SK-N-SH treated with all-trans-retinoic acid at 6 μM for 48 hours (cell line): ENCODE data around the gene RBM14.

Experiments used
- ARNTL ChIP-seq: fragments of 450-650 bp; formaldehyde crosslinking; IDR thresholded peaks from 2 replicates; pipeline ENCODE4 v1.5.0; 2020; ENCODE audit warnings: low read depth, mild to moderate bottlenecking, moderate library complexity, borderline replicate concordance
- CSDC2 ChIP-seq: fragments of 250-450 bp; sonication (Bioruptor Pico); IDR thresholded peaks from 2 replicates; pipeline ENCODE4 v1.5.0; 2020; ENCODE audit warnings: mild to moderate bottlenecking, moderate library complexity
- GLIS3 ChIP-seq: fragments of 250-450 bp; sonication (Bioruptor Pico); IDR thresholded peaks from 2 replicates; pipeline ENCODE4 v1.5.0; 2020; ENCODE audit warnings: mild to moderate bottlenecking, moderate library complexity
- ISL1 ChIP-seq: fragments of 250-450 bp; sonication (Bioruptor Pico); IDR thresholded peaks from 2 replicates; pipeline ENCODE4 v2.1.2; 2022; ENCODE audit warnings: mild to moderate bottlenecking, moderate library complexity
- RARB ChIP-seq: fragments of 250-450 bp; sonication (Bioruptor Pico); IDR thresholded peaks from 2 replicates; pipeline ENCODE4 v1.8.0; 2021; ENCODE audit warnings: mild to moderate bottlenecking, moderate library complexity
- TCF4 ChIP-seq: fragments of 250-450 bp; sonication (Bioruptor Pico); IDR thresholded peaks from 2 replicates; pipeline ENCODE4 v1.8.0; 2021; ENCODE audit warnings: mild to moderate bottlenecking, moderate library complexity, borderline replicate concordance
- ZC3H10 ChIP-seq: fragments of 250-450 bp; sonication (Bioruptor Pico); IDR thresholded peaks from 2 replicates; pipeline ENCODE4 v1.5.1; 2021; ENCODE audit warnings: mild to moderate bottlenecking, moderate library complexity
- ZFP3 ChIP-seq: fragments of 250-450 bp; sonication (Bioruptor Pico); IDR thresholded peaks from 2 replicates; pipeline ENCODE4 v1.5.0; 2020; ENCODE audit warnings: mild to moderate bottlenecking, moderate library complexity
- ZNF70 ChIP-seq: fragments of 450-650 bp; formaldehyde crosslinking; IDR thresholded peaks from 2 replicates; pipeline ENCODE4 v1.5.0; 2020; ENCODE audit warnings: mild to moderate bottlenecking, moderate library complexity
- ZNF8 ChIP-seq: fragments of 450-650 bp; formaldehyde crosslinking; IDR thresholded peaks from 2 replicates; pipeline ENCODE4 v1.5.0; 2020; ENCODE audit warnings: mild to moderate bottlenecking, moderate library complexity
- TF ChIP-seq, protein P1 (sequence below): fragments of 250-450 bp; sonication (Bioruptor Pico); IDR thresholded peaks from 2 replicates; pipeline ENCODE4 v1.5.1; 2020; ENCODE audit warnings: low read depth, mild to moderate bottlenecking, moderate library complexity
- TF ChIP-seq, protein P2 (sequence below): fragments of 250-450 bp; sonication (Bioruptor Pico); IDR thresholded peaks from 2 replicates; pipeline ENCODE4 v1.5.1; 2021; ENCODE audit warnings: mild to moderate bottlenecking, moderate library complexity
- TF ChIP-seq, protein P3 (sequence below): fragments of 250-450 bp; sonication (Bioruptor Pico); IDR thresholded peaks from 2 replicates; pipeline ENCODE4 v1.5.0; 2020; ENCODE audit warnings: mild to moderate bottlenecking, moderate library complexity
- TF ChIP-seq, protein P4 (sequence below): fragments of 250-450 bp; sonication (Bioruptor Pico); IDR thresholded peaks from 2 replicates; pipeline ENCODE4 v1.8.0; 2021; ENCODE audit warnings: low read depth, mild to moderate bottlenecking, moderate library complexity, borderline replicate concordance

DNA sequence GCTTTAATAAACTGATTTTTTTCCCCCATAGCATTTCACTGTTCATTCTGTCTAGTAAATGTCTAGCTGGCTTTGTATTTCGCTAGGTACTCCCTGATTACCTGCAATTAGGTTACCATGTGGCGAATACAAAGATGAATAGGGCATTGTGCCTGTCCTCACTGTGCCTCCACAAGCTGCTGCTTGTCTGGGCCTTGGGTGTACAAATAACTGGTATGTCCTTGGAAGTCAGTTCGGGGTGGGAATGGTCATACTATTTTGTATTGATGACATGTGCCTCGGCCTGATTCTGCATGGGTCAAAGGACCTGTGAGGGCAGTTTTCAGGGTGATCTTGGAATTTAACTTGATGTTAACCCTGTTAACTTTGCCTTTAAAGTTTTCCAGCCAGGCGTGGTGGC is 33.5 kb downstream of the RBM14 start:
- TF ChIP-seq, protein P1, sequence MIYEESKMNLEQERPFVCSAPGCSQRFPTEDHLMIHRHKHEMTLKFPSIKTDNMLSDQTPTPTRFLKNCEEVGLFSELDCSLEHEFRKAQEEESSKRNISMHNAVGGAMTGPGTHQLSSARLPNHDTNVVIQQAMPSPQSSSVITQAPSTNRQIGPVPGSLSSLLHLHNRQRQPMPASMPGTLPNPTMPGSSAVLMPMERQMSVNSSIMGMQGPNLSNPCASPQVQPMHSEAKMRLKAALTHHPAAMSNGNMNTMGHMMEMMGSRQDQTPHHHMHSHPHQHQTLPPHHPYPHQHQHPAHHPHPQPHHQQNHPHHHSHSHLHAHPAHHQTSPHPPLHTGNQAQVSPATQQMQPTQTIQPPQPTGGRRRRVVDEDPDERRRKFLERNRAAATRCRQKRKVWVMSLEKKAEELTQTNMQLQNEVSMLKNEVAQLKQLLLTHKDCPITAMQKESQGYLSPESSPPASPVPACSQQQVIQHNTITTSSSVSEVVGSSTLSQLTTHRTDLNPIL (CRISPR knock-in tag): no peak
- TF ChIP-seq ZNF70 (CRISPR knock-in tag): no peak
- no peak for TF ChIP-seq RARB (CRISPR knock-in tag)
- no peak for TF ChIP-seq CSDC2
- TF ChIP-seq ARNTL (CRISPR knock-in tag): no peak
- no peak for TF ChIP-seq ZC3H10 (CRISPR knock-in tag)
- TF ChIP-seq, protein P2, sequence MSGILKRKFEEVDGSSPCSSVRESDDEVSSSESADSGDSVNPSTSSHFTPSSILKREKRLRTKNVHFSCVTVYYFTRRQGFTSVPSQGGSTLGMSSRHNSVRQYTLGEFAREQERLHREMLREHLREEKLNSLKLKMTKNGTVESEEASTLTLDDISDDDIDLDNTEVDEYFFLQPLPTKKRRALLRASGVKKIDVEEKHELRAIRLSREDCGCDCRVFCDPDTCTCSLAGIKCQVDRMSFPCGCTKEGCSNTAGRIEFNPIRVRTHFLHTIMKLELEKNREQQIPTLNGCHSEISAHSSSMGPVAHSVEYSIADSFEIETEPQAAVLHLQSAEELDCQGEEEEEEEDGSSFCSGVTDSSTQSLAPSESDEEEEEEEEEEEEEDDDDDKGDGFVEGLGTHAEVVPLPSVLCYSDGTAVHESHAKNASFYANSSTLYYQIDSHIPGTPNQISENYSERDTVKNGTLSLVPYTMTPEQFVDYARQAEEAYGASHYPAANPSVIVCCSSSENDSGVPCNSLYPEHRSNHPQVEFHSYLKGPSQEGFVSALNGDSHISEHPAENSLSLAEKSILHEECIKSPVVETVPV (CRISPR knock-in tag): no peak
- no peak for TF ChIP-seq ZFP3 (CRISPR knock-in tag)
- no peak for TF ChIP-seq ZNF8 (CRISPR knock-in tag)
- TF ChIP-seq TCF4: no peak
- TF ChIP-seq, protein P3, sequence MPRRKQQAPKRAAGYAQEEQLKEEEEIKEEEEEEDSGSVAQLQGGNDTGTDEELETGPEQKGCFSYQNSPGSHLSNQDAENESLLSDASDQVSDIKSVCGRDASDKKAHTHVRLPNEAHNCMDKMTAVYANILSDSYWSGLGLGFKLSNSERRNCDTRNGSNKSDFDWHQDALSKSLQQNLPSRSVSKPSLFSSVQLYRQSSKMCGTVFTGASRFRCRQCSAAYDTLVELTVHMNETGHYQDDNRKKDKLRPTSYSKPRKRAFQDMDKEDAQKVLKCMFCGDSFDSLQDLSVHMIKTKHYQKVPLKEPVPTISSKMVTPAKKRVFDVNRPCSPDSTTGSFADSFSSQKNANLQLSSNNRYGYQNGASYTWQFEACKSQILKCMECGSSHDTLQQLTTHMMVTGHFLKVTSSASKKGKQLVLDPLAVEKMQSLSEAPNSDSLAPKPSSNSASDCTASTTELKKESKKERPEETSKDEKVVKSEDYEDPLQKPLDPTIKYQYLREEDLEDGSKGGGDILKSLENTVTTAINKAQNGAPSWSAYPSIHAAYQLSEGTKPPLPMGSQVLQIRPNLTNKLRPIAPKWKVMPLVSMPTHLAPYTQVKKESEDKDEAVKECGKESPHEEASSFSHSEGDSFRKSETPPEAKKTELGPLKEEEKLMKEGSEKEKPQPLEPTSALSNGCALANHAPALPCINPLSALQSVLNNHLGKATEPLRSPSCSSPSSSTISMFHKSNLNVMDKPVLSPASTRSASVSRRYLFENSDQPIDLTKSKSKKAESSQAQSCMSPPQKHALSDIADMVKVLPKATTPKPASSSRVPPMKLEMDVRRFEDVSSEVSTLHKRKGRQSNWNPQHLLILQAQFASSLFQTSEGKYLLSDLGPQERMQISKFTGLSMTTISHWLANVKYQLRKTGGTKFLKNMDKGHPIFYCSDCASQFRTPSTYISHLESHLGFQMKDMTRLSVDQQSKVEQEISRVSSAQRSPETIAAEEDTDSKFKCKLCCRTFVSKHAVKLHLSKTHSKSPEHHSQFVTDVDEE (CRISPR knock-in tag): no peak
- no peak for TF ChIP-seq ISL1
- TF ChIP-seq GLIS3 (CRISPR knock-in tag): no peak
- TF ChIP-seq, protein P4, sequence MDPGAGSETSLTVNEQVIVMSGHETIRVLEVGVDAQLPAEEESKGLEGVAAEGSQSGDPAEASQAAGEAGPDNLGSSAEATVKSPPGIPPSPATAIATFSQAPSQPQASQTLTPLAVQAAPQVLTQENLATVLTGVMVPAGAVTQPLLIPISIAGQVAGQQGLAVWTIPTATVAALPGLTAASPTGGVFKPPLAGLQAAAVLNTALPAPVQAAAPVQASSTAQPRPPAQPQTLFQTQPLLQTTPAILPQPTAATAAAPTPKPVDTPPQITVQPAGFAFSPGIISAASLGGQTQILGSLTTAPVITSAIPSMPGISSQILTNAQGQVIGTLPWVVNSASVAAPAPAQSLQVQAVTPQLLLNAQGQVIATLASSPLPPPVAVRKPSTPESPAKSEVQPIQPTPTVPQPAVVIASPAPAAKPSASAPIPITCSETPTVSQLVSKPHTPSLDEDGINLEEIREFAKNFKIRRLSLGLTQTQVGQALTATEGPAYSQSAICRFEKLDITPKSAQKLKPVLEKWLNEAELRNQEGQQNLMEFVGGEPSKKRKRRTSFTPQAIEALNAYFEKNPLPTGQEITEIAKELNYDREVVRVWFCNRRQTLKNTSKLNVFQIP (CRISPR knock-in tag): no peak
